SK-N-SH (cell line): ENCODE data around the gene TCEA2. TPM values are rescaled to one million over a fixed set of nuclear protein-coding genes. Genes with fewer than 3 reads are reported as not detected.
A peak's percentile ranks its signal among the peaks of the same experiment; 100 is the strongest.

ENCODE experiments used
- CTCF ChIA-PET: fragments of 300-600, 350-600 bp; formaldehyde crosslinking; extraction: SDS; loops from one replicate; lab custom pipeline; 2021; lab: Yijun Ruan, JAX
- POLR2A ChIA-PET: fragments of 350-600 bp; sonication (Branson Sonifier 250); formaldehyde crosslinking; extraction: SDS; loops from one replicate; lab custom pipeline; 2020; ENCODE audit warnings: antibody characterized with exemption, inconsistent platforms; lab: Yijun Ruan, JAX
- DNase-seq: peaks from one replicate; pipeline ENCODE4 v3.0.0; 2012
- H2AFZ ChIP-seq: fragments of 200-600 bp; sonication (generic); 2 replicates; pipeline ENCODE4 v1.8.1; 2016; ENCODE audit warnings: antibody characterized with exemption, mild to moderate bottlenecking, low read depth
- H3F3A ChIP-seq: fragments of 200-600 bp; sonication (generic); replicated peaks from 2 replicates; pipeline ENCODE3; 2016; ENCODE audit warnings: antibody characterized with exemption, mild to moderate bottlenecking; ENCODE audit not compliant: insufficient read depth
- H3K27ac ChIP-seq, 2 experiments: fragments of 200-500 bp in 1 of 2; fragments of 200-600 bp in 1 of 2; sonication (Bioruptor generic) in 1 of 2; sonication (generic), shearing (Covaris generic) in 1 of 2; 2 replicates each; pipeline versions ENCODE4 v1.5.1 to v1.6.1; 2014 to 2016; ENCODE audit warnings: low read depth in 2 of 2, inconsistent platforms in 1 of 2, low read length in 1 of 2, mild to moderate bottlenecking in 1 of 2, mixed read lengths in 1 of 2
- H3K27me3 ChIP-seq: fragments of 200-600 bp; sonication (generic), shearing (Covaris generic); 2 replicates; pipeline ENCODE4 v1.6.1; 2016; ENCODE audit warnings: mixed run types; ENCODE audit not compliant: insufficient read depth
- H3K36me3 ChIP-seq, 2 experiments: fragments of 200-500 bp in 1 of 2; fragments of 200-600 bp in 1 of 2; sonication (Bioruptor generic) in 1 of 2; sonication (generic) in 1 of 2; replicated peaks in 1 of 2; 2 replicates each; pipeline versions ENCODE3 to v1.5.1; 2014 to 2016; ENCODE audit warnings: low read length in 1 of 2, mild to moderate bottlenecking in 1 of 2; ENCODE audit not compliant: insufficient read depth in 2 of 2, control insufficient read depth in 1 of 2
- H3K4me1 ChIP-seq, 2 experiments: fragments of 200-500 bp in 1 of 2; fragments of 200-600 bp in 1 of 2; sonication (Bioruptor generic) in 1 of 2; sonication (generic), shearing (Covaris generic) in 1 of 2; 2 replicates each; pipeline versions ENCODE4 v1.5.1 to v1.6.1; 2014 to 2016; ENCODE audit warnings: low read depth in 1 of 2, low read length in 1 of 2, mixed run types in 1 of 2; ENCODE audit not compliant: insufficient read depth in 2 of 2, control insufficient read depth in 1 of 2
- H3K4me2 ChIP-seq: fragments of 200-600 bp; sonication (generic), shearing (Covaris generic); 2 replicates; pipeline ENCODE4 v1.6.1; 2017; ENCODE audit warnings: mixed run types
- H3K4me3 ChIP-seq, 2 experiments: fragments of 200-500 bp in 1 of 2; fragments of 200-600 bp in 1 of 2; sonication (Bioruptor generic) in 1 of 2; sonication (generic), shearing (Covaris generic) in 1 of 2; 2 replicates each; pipeline versions ENCODE4 v1.5.1 to v1.8.1; 2014 to 2016; ENCODE audit warnings: low read depth in 2 of 2, inconsistent platforms in 1 of 2, low read length in 1 of 2, mild to moderate bottlenecking in 1 of 2, mixed read lengths in 1 of 2, moderate library complexity in 1 of 2
- H3K79me2 ChIP-seq: fragments of 200-600 bp; sonication (generic); 2 replicates; pipeline ENCODE4 v1.8.1; 2017; ENCODE audit warnings: mild to moderate bottlenecking; ENCODE audit not compliant: insufficient read depth
- H3K9ac ChIP-seq: fragments of 200-600 bp; sonication (generic); 2 replicates; pipeline ENCODE4 v1.6.1; 2017; ENCODE audit warnings: mixed run types
- H3K9me2 ChIP-seq: fragments of 200-600 bp; sonication (generic); 2 replicates; pipeline ENCODE4 v1.6.1; 2017; ENCODE audit warnings: mixed run types
- H3K9me3 ChIP-seq: fragments of 200-600 bp; sonication (generic); 2 replicates; pipeline ENCODE4 v1.6.1; 2017; ENCODE audit warnings: mixed run types, mild to moderate bottlenecking, moderate library complexity
- H4K20me1 ChIP-seq: fragments of 200-600 bp; sonication (generic); 2 replicates; pipeline ENCODE4 v1.6.1; 2017; ENCODE audit warnings: mild to moderate bottlenecking, mixed run types; ENCODE audit not compliant: insufficient read depth
- CHD2 ChIP-seq: fragments of 150-350 bp; IDR thresholded peaks from 2 replicates; pipeline ENCODE4 v1.6.1; 2018; ENCODE audit warnings: low read length; ENCODE audit not compliant: partially characterized antibody
- ELF1 ChIP-seq: IDR thresholded peaks from 2 replicates; pipeline ENCODE4 v1.4.0; 2012
- EZH2phosphoT487 ChIP-seq: fragments of 200-600 bp; sonication (generic); IDR thresholded peaks from 2 replicates; pipeline ENCODE4 v1.6.1; 2017; ENCODE audit warnings: low read depth, mixed run types, mild to moderate bottlenecking, antibody characterized with exemption, moderate library complexity, borderline replicate concordance
- FOXJ3 ChIP-seq: sonication (generic); formaldehyde crosslinking; IDR thresholded peaks from 2 replicates; pipeline ENCODE4 v1.5.1; 2020; ENCODE audit warnings: mild to moderate bottlenecking, missing genetic modification reagents
- GATA2 ChIP-seq: sonication (generic); formaldehyde crosslinking; IDR thresholded peaks from 2 replicates; pipeline ENCODE4 v1.5.0; 2020; ENCODE audit warnings: mild to moderate bottlenecking, missing genetic modification reagents
- IRF3 ChIP-seq: fragments of 150-350 bp; IDR thresholded peaks from 2 replicates; pipeline ENCODE4 v1.6.1; 2016; ENCODE audit warnings: mild to moderate bottlenecking, low read depth, low read length
- NFIC ChIP-seq: IDR thresholded peaks from 2 replicates; pipeline ENCODE4 v1.4.0; 2012; ENCODE audit warnings: borderline replicate concordance
- RAD21 ChIP-seq: IDR thresholded peaks from 2 replicates; pipeline ENCODE4 v1.6.1; 2012; ENCODE audit warnings: mild to moderate bottlenecking, low read length
- TCF12 ChIP-seq: IDR thresholded peaks from 2 replicates; pipeline ENCODE4 v1.4.0; 2012
- USF2 ChIP-seq: fragments of 150-350 bp; IDR thresholded peaks from 2 replicates; pipeline ENCODE4 v1.6.1; 2017; ENCODE audit warnings: antibody characterized with exemption, low read length, low read depth, borderline replicate concordance
- YY1 ChIP-seq: IDR thresholded peaks from 2 replicates; pipeline ENCODE4 v1.4.0; 2012; ENCODE audit warnings: low read depth, mild to moderate bottlenecking
- ZBTB33 ChIP-seq: IDR thresholded peaks from 2 replicates; pipeline ENCODE4 v1.4.0; 2012; ENCODE audit warnings: low read depth, borderline replicate concordance
- WGBS: methylation state at CpG from one replicate; pipeline ENCODE4 v1.1.6; 2017; ENCODE audit warnings: low lambda C conversion rate; 5-methylcytosine and 5-hydroxymethylcytosine counted together
- polyA plus RNA-seq, 3 experiments: library from polyadenylated mRNA; depleted of rRNA; stranded (reverse); fragments of >200 nt; gene quantifications; 2 replicates each; pipeline ENCODE4 v1.2.3, GENCODE V29; 2012

The TCEA2 gene
- polyA plus RNA-seq, 1 of the 3 experiments (the other 2 are of a cell fraction) = 98.9 TPM

- no peak overlapping the region; a peak in 1 of 4 replicates for H3K27ac ChIP-seq
- DNase-seq = peak; percentile 53
- no peak overlapping the region for H3K9ac ChIP-seq
- no peaks in the 10 kb centered on the region for H3K79me2 ChIP-seq
- peaks cover 0 to 41% of the 10 kb centered on the region in 2 experiments; a peak in 1 of 4 replicates for H3K4me1 ChIP-seq
- TF ChIP-seq GATA2 (CRISPR knock-in tag) (no peak), RAD21 (no peak), YY1 (no peak), ELF1 (no peak), FOXJ3 (CRISPR knock-in tag) (no peak), EZH2phosphoT487 (no peak), IRF3 (no peak), USF2 (no peak), ZBTB33 (no peak), CHD2 (no peak), NFIC (no peak), TCF12 (no peak)
- no peak overlapping the region for H2AFZ ChIP-seq
- H3K9me3 ChIP-seq = no peaks in the 10 kb centered on the region
- no peaks in the 10 kb centered on the region for H4K20me1 ChIP-seq
- no peaks in the 10 kb centered on the region for H3K9me2 ChIP-seq
- H3K27me3 ChIP-seq = no peaks in the 10 kb centered on the region
- H3K36me3 ChIP-seq = peaks cover 25 to 83% of the 10 kb centered on the region in 2 experiments
- ChIA-PET POLR2A (no interaction called here), CTCF (interaction anchor here (0.6 to 5.7 kb wide), 7 partner anchors 11 to 133 kb away, joined by 3 to 74 read pairs (median 3); no protein-coding TSS in a partner anchor)
- H3K4me3 ChIP-seq = no peak overlapping the region
- H3F3A ChIP-seq = no peaks in the 10 kb centered on the region
- H3K4me2 ChIP-seq = no peak overlapping the region
- 89% methylated on average over 13 of the region's 24 CpGs for WGBS
Observed at GRCh38 chr20:64027981-64028685, 34.9 kb upstream of the TCEA2 start.
